Naive thymus-derived CD4-positive, alpha-beta T cell (primary cell): ENCODE measurements around the gene RHEB. TPM values are rescaled to one million over a fixed set of nuclear protein-coding genes. Genes with fewer than 3 reads are reported as not detected.

Source experiments
- ATAC-seq: fragments of 150-1000 bp; cut with Tn5 transposase; 2 replicates; pipeline ENCODE4 v1.10.0; 2021; ENCODE audit warnings: mild to moderate bottlenecking, moderate library complexity
- CTCF ChIA-PET: fragments of 350-600 bp; sonication (Branson Sonifier 250); formaldehyde crosslinking; loops from one replicate; lab custom pipeline; 2021; ENCODE audit warnings: antibody characterized with exemption; lab: Charles Lee
- POLR2A ChIA-PET: fragments of 350-600 bp; sonication (Branson Sonifier 250); formaldehyde crosslinking; loops from one replicate; lab custom pipeline; 2021; ENCODE audit warnings: antibody characterized with exemption, inconsistent platforms; lab: Charles Lee
- DNase-seq, 9 donors: peaks; one replicate each; pipeline versions ENCODE4 v3.0.0 to v3.0.0-alpha.2; 2020 to 2022; ENCODE audit warnings: mixed read lengths in 1 of 9
- H3K27ac ChIP-seq: one replicate; pipeline ENCODE4 v1.7.0; 2013; ENCODE audit warnings: mild to moderate bottlenecking, low read depth, low read length, moderate library complexity
- H3K27me3 ChIP-seq, 2 donors: one replicate each; pipeline ENCODE4 v1.7.0; 2013; ENCODE audit warnings: low read length in 2 of 2, mild to moderate bottlenecking in 2 of 2, moderate library complexity in 2 of 2; ENCODE audit not compliant: control insufficient read depth in 2 of 2, insufficient read depth in 2 of 2
- H3K36me3 ChIP-seq, 3 experiments: 1 replicate in 2 of 3; 2 replicates in 1 of 3; pipeline ENCODE4 v1.7.0; 2013; ENCODE audit warnings: low read length in 3 of 3, mild to moderate bottlenecking in 3 of 3, moderate library complexity in 1 of 3; ENCODE audit not compliant: insufficient read depth in 3 of 3, control insufficient read depth in 2 of 3
- H3K4me1 ChIP-seq, 2 donors: one replicate each; pipeline ENCODE4 v1.7.0; 2013; ENCODE audit warnings: low read length in 2 of 2, mild to moderate bottlenecking in 2 of 2, moderate library complexity in 1 of 2; ENCODE audit not compliant: control insufficient read depth in 2 of 2, insufficient read depth in 2 of 2
- H3K4me3 ChIP-seq: 2 replicates; pipeline ENCODE4 v1.7.0; 2013; ENCODE audit warnings: mild to moderate bottlenecking, low read length
- H3K9me3 ChIP-seq, 3 experiments: 1 replicate in 2 of 3; 2 replicates in 1 of 3; pipeline ENCODE4 v1.7.0; 2013; ENCODE audit warnings: low read length in 3 of 3; ENCODE audit not compliant: control insufficient read depth in 2 of 3
- H3K27ac Mint-ChIP-seq, 9 donors: one replicate each; pipeline ENCODE4 v1.8.0; 2020 to 2022; ENCODE audit warnings: mixed read lengths in 9 of 9, mild to moderate bottlenecking in 8 of 9, moderate library complexity in 5 of 9, inconsistent platforms in 2 of 9
- H3K27me3 Mint-ChIP-seq, 5 donors: one replicate each; pipeline ENCODE4 v1.8.0; 2021 to 2022; ENCODE audit warnings: mixed read lengths in 5 of 5, mild to moderate bottlenecking in 1 of 5
- H3K36me3 Mint-ChIP-seq, 5 donors: one replicate each; pipeline ENCODE4 v1.8.0; 2020 to 2022; ENCODE audit warnings: mixed read lengths in 5 of 5, mild to moderate bottlenecking in 3 of 5, inconsistent platforms in 1 of 5
- H3K4me1 Mint-ChIP-seq, 7 donors: one replicate each; pipeline ENCODE4 v1.8.0; 2020 to 2022; ENCODE audit warnings: mixed read lengths in 7 of 7, mild to moderate bottlenecking in 3 of 7, inconsistent platforms in 1 of 7
- H3K4me3 Mint-ChIP-seq, 10 donors: one replicate each; pipeline ENCODE4 v1.8.0; 2020 to 2022; ENCODE audit warnings: mild to moderate bottlenecking in 10 of 10, mixed read lengths in 10 of 10, moderate library complexity in 6 of 10, inconsistent platforms in 2 of 10
- H3K9me3 Mint-ChIP-seq, 11 donors: one replicate each; pipeline ENCODE4 v1.8.0; 2020 to 2022; ENCODE audit warnings: mixed read lengths in 11 of 11, mild to moderate bottlenecking in 4 of 11, inconsistent platforms in 1 of 11, moderate library complexity in 1 of 11
- intact Hi-C, 2 donors: fragments of 100-400 bp; cut with micrococcal nuclease; formaldehyde crosslinking; loops; one replicate each; pipeline ENCODE4 v1.15.1; 2023
- polyA plus RNA-seq, 2 donors: library from polyadenylated mRNA; unstranded; fragments of 300-500 nt; fragmentation: Illumina TruSeq; gene quantifications; one replicate each; pipeline ENCODE4 v1.2.3, GENCODE V29; 2021
- total RNA-seq, 6 experiments: library from RNA in 5 of 6; stranded (reverse) in 5 of 6; gene quantifications; 1 replicate in 5 of 6; 2 replicates in 1 of 6; pipeline ENCODE4 v1.2.3 and lab custom pipeline; 2021 to 2026

Gene RHEB
- total and polyA plus RNA-seq, 7 experiments from 2014 or later = 31.2 to 62.6 (median 50.8) TPM

- H3K4me1 ChIP-seq = peaks cover 0 to 3% of the 10 kb centered on the region in 2 donors
- ChIA-PET CTCF (interaction anchor here (0.9 to 4.6 kb wide), 13 partner anchors 9 to 160 kb away, joined by 3 to 130 read pairs (median 10); no protein-coding TSS in a partner anchor), POLR2A (interaction anchor here (1.1 to 1.7 kb wide), 2 partner anchors 17 to 132 kb away, joined by 5 to 10 read pairs; no protein-coding TSS in a partner anchor)
- Mint-ChIP-seq H3K27ac (peak overlapping the region in 1 of 9 donors; percentile 83), H3K36me3 (no peaks in the 10 kb centered on the region), H3K4me1 (peaks cover 4 to 43% (median 15%) of the 10 kb centered on the region in 7 donors), H3K27me3 (peaks cover 0 to 32% (median 4%) of the 10 kb centered on the region in 5 donors), H3K9me3 (no peaks in the 10 kb centered on the region), H3K4me3 (peak overlapping the region in 5 of 10 donors; percentile 38 to 79 (median 71))
- H3K36me3 ChIP-seq = no peaks in the 10 kb centered on the region
- H3K4me3 ChIP-seq = no peak overlapping the region
- no peak for ATAC-seq
- DNase-seq = no peak
- H3K27ac ChIP-seq = no peak overlapping the region
- no peaks in the 10 kb centered on the region for H3K9me3 ChIP-seq
- intact Hi-C loops = loop anchor here (5.0 kb wide), 2 partner anchors 35 to 65 kb away; partner anchors contain the start of gene WDR86 (in 1 of the 2)
- no peaks in the 10 kb centered on the region for H3K27me3 ChIP-seq
Measured at GRCh38 chr7:151447312-151447711, 72.4 kb downstream of the RHEB start.

- Histone ChIP-seq H3K27me3 (no peaks in the 10 kb centered on the region), H3K27ac (no peak overlapping the region), H3K4me3 (no peak overlapping the region), H3K4me1 (peaks cover 0 to 11% of the 10 kb centered on the region in 2 donors), H3K9me3 (no peaks in the 10 kb centered on the region), H3K36me3 (no peaks in the 10 kb centered on the region)
- Mint-ChIP-seq H3K27me3 (peaks cover 0 to 37% (median 4%) of the 10 kb centered on the region in 5 donors), H3K9me3 (no peaks in the 10 kb centered on the region), H3K36me3 (no peaks in the 10 kb centered on the region), H3K4me1 (peaks cover 13 to 52% (median 21%) of the 10 kb centered on the region in 7 donors), H3K4me3 (peak overlapping the region in 1 of 10 donors; percentile 72), H3K27ac (peak overlapping the region in 4 of 9 donors; percentile 3 to 34 (median 18))
- intact Hi-C loops = loop anchor here (5.0 kb wide), 2 partner anchors 34 to 64 kb away; partner anchors contain the start of gene WDR86 (in 1 of the 2)
- ATAC-seq (no peak), DNase-seq (no peak)
- CTCF ChIA-PET = interaction anchor here (0.9 to 4.3 kb wide), 4 partner anchors 8 to 130 kb away, joined by 3 to 45 read pairs (median 12); no protein-coding TSS in a partner anchor
- POLR2A ChIA-PET = interaction anchor here (0.6 kb wide), 1 partner anchor 75 kb away, joined by 3 read pairs; no protein-coding TSS in a partner anchor
Measured at GRCh38 chr7:151446412-151446811, 73.3 kb downstream of the RHEB start.

- H3K9me3 Mint-ChIP-seq = no peaks in the 10 kb centered on the region
- no peak overlapping the region for H3K4me3 Mint-ChIP-seq
- peaks cover 26 to 67% (median 34%) of the 10 kb centered on the region in 7 donors for H3K4me1 Mint-ChIP-seq
- H3K36me3 Mint-ChIP-seq = no peaks in the 10 kb centered on the region
- ATAC-seq (no peak), DNase-seq (no peak)
- peak overlapping the region in 1 of 9 donors; percentile 30 for H3K27ac Mint-ChIP-seq
- H3K9me3 ChIP-seq = no peaks in the 10 kb centered on the region
- ChIA-PET POLR2A (interaction anchor here (3.0 kb wide), 1 partner anchor 15 kb away, joined by 11 read pairs; no protein-coding TSS in a partner anchor), CTCF (interaction anchor here (1.1 kb wide), 1 partner anchor 76 kb away, joined by 3 read pairs; no protein-coding TSS in a partner anchor)
- H3K36me3 ChIP-seq = no peaks in the 10 kb centered on the region
- intact Hi-C loops = loop anchor here (5.0 kb wide), 2 partner anchors 32 to 62 kb away; partner anchors contain the start of gene WDR86 (in 1 of the 2)
- peaks cover 0 to 40% (median 1%) of the 10 kb centered on the region in 5 donors for H3K27me3 Mint-ChIP-seq
- H3K27me3 ChIP-seq = no peaks in the 10 kb centered on the region
- no peak overlapping the region for H3K4me3 ChIP-seq
- peaks cover 0 to 25% of the 10 kb centered on the region in 2 donors for H3K4me1 ChIP-seq
- H3K27ac ChIP-seq = no peak overlapping the region
Measured at GRCh38 chr7:151444632-151445031, 75.1 kb downstream of the RHEB start.

- Mint-ChIP-seq H3K4me1 (peaks cover 26 to 78% (median 36%) of the 10 kb centered on the region in 7 donors), H3K4me3 (peak overlapping the region in 3 of 10 donors; percentile 2 to 73 (median 26)), H3K27ac (peak overlapping the region in 5 of 9 donors; percentile 14 to 84 (median 58)), H3K9me3 (no peaks in the 10 kb centered on the region), H3K36me3 (no peaks in the 10 kb centered on the region), H3K27me3 (peaks cover 0 to 42% (median 0%) of the 10 kb centered on the region in 5 donors)
- Histone ChIP-seq H3K4me1 (peaks cover 0 to 34% of the 10 kb centered on the region in 2 donors), H3K27ac (no peak overlapping the region), H3K4me3 (no peak overlapping the region), H3K27me3 (no peaks in the 10 kb centered on the region), H3K36me3 (no peaks in the 10 kb centered on the region), H3K9me3 (no peaks in the 10 kb centered on the region)
- CTCF ChIA-PET = interaction anchor here (0.7 to 1.0 kb wide), 4 partner anchors 17 to 211 kb away, joined by 3 to 8 read pairs (median 4); no protein-coding TSS in a partner anchor
- DNase-seq = no peak
- POLR2A ChIA-PET = interaction anchor here (0.6 to 3.0 kb wide), 2 partner anchors 11 to 13 kb away, joined by 3 to 11 read pairs; no protein-coding TSS in a partner anchor
- intact Hi-C loops = no loop called here
- no peak for ATAC-seq
Measured at GRCh38 chr7:151442776-151443496, 76.8 kb downstream of the RHEB start.

- peak overlapping the region; percentile 59 for H3K27ac ChIP-seq
- peaks cover 0 to 39% (median 0%) of the 10 kb centered on the region in 5 donors for H3K27me3 Mint-ChIP-seq
- peak overlapping the region; percentile 40 to 85 (median 69) for H3K4me3 Mint-ChIP-seq
- ATAC-seq (no peak), DNase-seq (no peak)
- intact Hi-C loops = loop anchor here (1.0 kb wide), 2 partner anchors 8 to 11 kb away; no protein-coding TSS in a partner anchor
- H3K36me3 ChIP-seq = no peaks in the 10 kb centered on the region
- ChIA-PET POLR2A (interaction anchor here (1.0 to 1.3 kb wide), 4 partner anchors 11 to 73 kb away, joined by 3 to 9 read pairs (median 4); no protein-coding TSS in a partner anchor), CTCF (interaction anchor here (0.6 to 0.8 kb wide), 2 partner anchors 20 to 436 kb away, joined by 4 read pairs; partner anchors contain the start of gene PRKAG2)
- no peaks in the 10 kb centered on the region for H3K27me3 ChIP-seq
- no peaks in the 10 kb centered on the region for H3K9me3 Mint-ChIP-seq
- H3K4me1 Mint-ChIP-seq = peaks cover 23 to 77% (median 28%) of the 10 kb centered on the region in 7 donors
- H3K4me1 ChIP-seq = peaks cover 0 to 34% of the 10 kb centered on the region in 2 donors
- no peak overlapping the region for H3K4me3 ChIP-seq
- no peaks in the 10 kb centered on the region for H3K36me3 Mint-ChIP-seq
- H3K9me3 ChIP-seq = no peaks in the 10 kb centered on the region
- peak overlapping the region in 6 of 9 donors; percentile 15 to 98 (median 63) for H3K27ac Mint-ChIP-seq
Measured at GRCh38 chr7:151440799-151441445, 78.8 kb downstream of the RHEB start.
